ENCODE data around the gene MCM7.

MCM7 gene

DNA sequence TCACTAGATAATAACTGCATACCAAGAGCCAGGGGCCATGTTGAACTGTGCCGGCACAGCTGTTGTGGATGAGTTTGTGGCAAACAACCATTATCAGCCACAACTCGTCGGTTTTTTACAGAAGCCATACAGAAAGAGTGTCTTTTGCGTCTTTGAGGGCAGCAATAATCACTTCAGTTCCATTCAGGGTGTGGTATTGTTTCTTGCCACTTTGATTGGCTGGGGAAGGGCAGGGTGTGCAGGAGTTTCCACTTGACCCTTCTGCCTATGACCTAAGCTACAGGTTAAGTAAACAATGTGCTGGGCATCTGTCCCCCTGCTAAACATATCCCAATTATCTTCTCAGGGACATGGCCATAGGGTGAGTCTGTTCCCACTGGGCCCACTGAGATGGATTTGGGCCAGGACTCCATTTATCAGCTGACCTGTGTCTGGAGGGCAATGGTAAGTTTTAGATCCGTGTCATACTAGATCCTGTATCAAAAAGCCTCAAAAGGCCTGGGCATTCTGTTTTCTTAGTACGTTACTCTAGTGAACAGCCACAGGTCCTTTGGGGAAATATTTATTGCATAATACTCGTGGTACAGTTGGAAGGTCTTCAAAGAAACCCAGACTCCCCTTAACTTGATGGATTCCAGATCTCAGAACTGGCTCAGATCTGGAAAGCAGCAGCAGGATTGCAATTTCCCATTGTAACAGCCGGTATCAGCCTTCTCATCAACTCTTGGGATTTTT, 35.6 kb downstream of the MCM7 start:
- DNase-seq = no peak

DNA sequence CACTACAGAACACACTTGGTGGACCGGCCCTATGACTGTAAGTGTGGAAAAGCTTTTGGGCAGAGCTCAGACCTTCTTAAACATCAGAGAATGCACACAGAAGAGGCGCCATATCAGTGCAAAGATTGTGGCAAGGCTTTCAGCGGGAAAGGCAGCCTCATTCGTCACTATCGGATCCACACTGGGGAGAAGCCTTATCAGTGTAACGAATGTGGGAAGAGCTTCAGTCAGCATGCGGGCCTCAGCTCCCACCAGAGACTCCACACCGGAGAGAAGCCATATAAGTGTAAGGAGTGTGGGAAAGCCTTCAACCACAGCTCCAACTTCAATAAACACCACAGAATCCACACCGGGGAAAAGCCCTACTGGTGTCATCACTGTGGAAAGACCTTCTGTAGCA, 37.0 kb downstream of the MCM7 start:
- DNase-seq = no peak

DNA sequence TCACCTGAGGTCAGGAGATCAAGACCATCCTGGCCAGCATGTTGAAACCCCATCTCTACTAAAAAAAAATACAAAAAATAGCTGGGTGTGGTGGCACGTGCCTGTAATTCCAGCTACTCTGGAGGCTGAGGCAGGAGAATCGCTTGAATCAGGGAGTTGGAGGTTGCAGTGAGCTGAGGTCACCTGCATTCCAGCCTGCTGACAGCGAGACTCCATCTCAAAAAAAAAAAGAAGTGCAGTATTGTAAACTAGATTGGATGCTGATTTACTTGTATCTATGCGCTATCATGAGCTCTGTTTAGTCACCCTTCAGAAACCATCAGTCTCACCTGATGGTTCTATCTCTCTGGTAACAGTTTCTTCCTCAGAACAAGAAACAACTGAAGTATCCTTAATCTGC, 37.8 kb downstream of the MCM7 start:
- no peak for DNase-seq

DNA sequence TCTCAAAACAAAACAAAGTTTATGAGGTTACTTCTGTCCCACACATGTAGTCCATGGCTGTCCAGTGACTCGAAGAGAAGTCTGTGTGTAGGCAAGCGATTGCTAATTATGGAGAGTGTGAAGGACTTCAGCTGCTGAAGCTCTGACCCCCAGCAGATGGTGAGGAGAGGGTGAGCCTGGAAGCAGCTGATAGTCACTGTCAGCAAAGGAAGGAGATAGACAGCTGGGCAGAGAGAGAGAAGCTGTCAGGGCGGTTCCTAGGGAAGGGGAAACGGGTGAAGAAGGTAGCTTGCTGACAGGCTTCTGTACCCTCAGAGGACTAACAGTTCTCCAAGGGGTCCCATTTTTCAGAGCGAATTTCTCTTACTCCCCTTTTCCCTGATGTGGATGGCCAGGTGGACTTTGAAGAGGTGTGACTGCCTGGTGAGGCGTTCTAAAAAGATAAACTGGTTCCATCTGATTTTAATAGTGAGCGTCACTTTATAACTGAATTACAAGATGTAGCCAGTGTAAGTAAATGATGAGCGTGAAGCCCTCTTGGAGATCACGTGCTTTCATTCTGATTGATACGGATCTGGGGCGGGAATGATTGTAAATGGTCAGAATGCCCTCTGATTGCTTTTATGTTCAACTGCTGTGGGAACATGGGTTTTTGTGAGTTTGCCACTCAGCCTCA, 39.5 kb downstream of the MCM7 start:
- no peak for DNase-seq

DNA sequence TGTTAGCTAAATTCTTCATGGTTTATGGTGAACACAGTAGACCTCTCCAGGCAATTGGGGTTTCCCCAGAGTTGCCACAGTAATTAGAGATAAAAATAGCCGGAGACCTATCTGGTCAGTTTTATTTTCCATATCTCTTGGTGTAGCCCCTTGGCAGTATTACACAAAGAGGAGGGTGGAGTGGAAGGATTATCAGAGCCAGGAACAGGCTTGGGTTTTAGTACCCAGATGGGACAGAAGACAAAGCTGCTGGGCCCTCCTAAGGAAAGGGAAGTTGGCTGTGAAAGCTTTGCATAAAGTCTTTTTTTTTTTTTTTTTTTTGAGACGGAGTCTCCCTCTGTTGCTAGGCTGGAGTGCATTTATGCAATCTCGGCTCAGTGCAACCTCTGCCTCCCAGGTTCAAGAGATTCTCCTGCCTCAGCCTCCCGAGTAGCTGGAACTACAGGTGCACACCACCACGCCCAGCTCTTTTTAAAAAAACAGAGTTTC, 41.9 kb downstream of the MCM7 start:
- no peak for DNase-seq

DNA sequence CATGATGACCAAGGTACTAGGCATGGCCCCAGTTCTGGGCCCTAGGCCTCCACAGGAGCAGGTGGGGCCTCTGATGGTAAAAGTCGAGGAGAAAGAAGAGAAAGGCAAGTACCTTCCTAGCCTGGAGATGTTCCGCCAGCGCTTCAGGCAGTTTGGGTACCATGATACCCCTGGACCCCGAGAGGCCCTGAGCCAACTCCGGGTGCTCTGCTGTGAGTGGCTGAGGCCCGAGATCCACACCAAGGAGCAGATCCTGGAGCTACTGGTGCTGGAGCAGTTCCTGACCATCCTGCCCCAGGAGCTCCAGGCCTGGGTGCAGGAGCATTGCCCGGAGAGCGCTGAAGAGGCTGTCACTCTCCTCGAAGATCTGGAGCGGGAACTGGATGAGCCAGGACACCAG, 44.2 kb downstream of the MCM7 start:
- no peak for DNase-seq

DNA sequence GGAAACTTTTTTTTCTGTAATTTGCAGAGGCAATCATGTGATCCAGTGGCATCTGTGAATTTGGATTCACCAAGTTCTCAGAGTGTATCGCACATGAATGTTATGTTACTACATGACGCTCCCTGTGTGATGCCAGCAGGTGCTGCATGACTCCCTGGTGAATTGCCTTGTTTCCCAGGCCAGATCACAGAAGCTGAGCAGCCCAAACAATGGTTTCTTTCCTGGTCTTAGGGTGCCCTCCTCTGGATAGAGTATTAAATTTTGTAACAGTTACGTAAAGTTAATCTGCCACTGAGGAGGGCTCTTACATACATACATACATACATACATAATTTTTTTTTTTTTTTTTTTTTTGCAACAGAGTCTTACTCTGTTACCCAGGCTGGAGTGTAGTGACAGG, 48.0 kb downstream of the MCM7 start:
- DNase-seq = no peak

DNA sequence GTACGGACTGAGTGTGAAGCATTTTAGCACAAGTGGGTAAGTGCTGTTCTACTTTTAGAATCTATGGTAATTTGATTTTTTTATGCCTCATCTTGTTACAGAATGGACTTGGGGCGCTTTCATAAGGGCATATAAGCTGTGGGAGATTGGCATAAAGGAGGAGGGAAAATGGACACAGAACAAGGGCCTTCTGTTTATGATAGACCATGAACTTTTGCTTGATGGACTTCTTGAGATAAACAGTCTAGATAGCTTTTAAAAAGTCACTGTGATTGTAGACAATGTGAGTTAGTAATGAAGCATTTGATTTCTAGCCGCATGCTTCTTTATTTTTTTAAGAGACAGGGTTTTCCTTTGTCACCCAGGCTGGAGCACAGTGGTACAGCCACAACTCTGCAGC, 49.6 kb downstream of the MCM7 start:
- no peak for DNase-seq

DNA sequence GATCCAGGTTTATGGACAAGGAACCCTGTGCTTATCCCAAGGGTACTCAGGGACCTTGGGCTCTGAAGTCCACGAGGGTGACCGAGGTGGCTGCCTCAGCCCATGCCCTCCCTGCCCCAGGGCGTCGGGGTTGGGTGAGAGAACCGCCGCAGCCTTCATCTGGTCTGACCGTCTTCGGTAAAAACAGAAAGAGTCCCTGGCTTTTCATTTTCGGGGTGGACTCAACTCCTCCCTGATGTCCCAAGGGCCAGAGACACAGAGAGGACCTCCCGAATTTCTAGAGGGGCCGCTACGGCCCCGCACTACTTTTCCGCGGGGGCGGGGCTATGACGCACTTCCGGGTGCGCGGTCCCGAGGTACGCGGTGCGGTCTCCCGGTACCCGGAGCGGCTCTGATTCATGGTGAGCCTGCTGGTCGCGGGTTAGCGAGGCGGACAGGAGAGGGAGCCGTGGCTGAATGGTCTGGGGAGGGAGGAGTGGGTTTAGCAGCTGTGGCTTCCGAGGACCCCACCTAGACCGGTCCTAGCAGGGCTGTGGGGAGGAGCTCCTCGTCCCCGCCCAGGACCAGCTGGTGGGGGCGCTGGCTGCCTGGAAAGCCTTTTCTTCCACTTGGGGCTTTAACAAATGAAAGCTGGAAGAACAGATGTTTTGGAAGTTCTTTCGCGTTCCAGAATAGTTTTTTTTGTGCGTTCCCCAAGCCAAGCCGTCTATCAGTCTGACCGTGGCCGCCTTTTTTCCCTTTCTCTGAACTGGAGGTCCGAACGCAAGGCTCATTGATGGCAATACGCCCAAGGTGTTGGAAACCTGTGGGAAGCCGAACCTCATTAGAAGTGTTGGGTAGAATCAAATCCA, 51.5 kb downstream of the MCM7 start, which contains the start of gene ZSCAN21:
TSS of gene ZSCAN21 (plus strand) at position 334 of the 851 bp plus-strand sequence. CDS start 7,233 bp downstream, outside the sequence.
- peak; percentile 85 for DNase-seq

DNA sequence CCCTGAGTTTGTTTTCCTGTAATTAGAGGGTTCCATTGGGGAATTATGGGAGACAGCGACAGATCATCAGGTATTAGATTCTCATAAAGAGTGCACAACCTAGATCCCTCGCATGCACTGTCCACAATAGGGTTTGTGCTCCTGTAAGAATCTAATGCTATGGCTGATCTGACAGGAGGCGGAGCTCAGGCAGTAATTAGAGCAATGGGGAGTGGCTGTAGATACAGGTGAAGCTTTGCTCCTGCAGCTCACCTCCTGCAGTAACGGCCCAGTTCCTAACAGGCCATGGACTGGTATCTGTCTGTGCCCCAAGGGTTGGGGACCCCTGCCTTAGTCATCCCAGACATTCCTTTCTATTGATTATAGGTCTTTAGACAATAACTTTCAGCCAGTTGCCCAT, 52.5 kb downstream of the MCM7 start:
- DNase-seq = no peak

DNA sequence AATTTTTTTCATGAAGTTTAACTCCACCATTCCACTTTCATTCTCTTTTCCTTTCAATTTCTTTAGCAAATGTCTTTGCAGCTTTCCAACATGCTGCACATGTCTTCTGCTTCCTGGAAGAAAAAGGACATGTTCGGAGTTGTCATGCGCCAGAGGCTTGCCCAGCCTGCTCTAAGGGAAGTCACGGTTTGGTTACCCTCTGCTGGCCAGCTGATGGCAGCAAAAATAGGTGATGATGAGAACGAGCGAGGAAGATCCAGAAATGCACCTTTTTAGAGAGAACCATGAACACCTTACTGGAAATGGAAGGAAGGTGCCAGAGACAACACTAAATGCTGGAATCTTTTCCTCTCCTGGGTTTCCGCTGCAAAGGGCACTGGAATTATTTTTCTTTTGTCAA, 56.5 kb downstream of the MCM7 start:
- DNase-seq = no peak
